Bone marrow (tissue), 2 donors: ENCODE results near the gene RAB44.

Experiments
- DNase-seq, 2 donors: peaks; one replicate each; lab custom pipeline; 2025; lab: John Stamatoyannopoulos, UW

RAB44 gene

GRCh38 chr6:36752187-36752885, 54.7 kb downstream of the RAB44 start:
- DNase-seq, result no peak

- DNase-seq, result peak in 1 of 2 donors; percentile 19
These were observed 55.4 kb downstream of the RAB44 start for GRCh38 chr6:36752886-36753506.

GRCh38 chr6:36753671-36754405, 56.2 kb downstream of the RAB44 start:
- DNase-seq, result no peak

GRCh38 chr6:36754582-36755434, 57.2 kb downstream of the RAB44 start:
- no peak for DNase-seq

GRCh38 chr6:36755435-36756348, 58.1 kb downstream of the RAB44 start:
- DNase-seq, result peak; percentile 68 to 91

- DNase-seq, result no peak
These were observed 59.2 kb downstream of the RAB44 start for GRCh38 chr6:36756786-36757185.

GRCh38 chr6:36757206-36757605, 59.6 kb downstream of the RAB44 start:
- DNase-seq, result no peak

- no peak for DNase-seq
These were observed 60.4 kb downstream of the RAB44 start for GRCh38 chr6:36757943-36758508.

GRCh38 chr6:36758516-36759147, 61.0 kb downstream of the RAB44 start:
- no peak for DNase-seq

- DNase-seq, result peak; percentile 63 to 66
These were observed 61.6 kb downstream of the RAB44 start for GRCh38 chr6:36759148-36759759.

- no peak for DNase-seq
These were observed 63.2 kb downstream of the RAB44 start for GRCh38 chr6:36760685-36761435.

GRCh38 chr6:36762123-36762522, 64.5 kb downstream of the RAB44 start:
- DNase-seq, result no peak

- no peak for DNase-seq
These were observed 67.6 kb downstream of the RAB44 start for GRCh38 chr6:36765190-36765589.

- peak; percentile 53 to 74 for DNase-seq
These were observed 68.2 kb downstream of the RAB44 start for GRCh38 chr6:36765594-36766398.

GRCh38 chr6:36766399-36766945, 68.8 kb downstream of the RAB44 start:
- DNase-seq, result no peak

GRCh38 chr6:36769183-36769675, 71.6 kb downstream of the RAB44 start:
- DNase-seq, result no peak

GRCh38 chr6:36769676-36770499, 72.3 kb downstream of the RAB44 start:
- no peak for DNase-seq
